Upper lobe of left lung (tissue), 4 donors: ENCODE data around the gene TMX2.

ENCODE experiments used
- CTCF ChIP-seq, 6 experiments: fragments of 450-650 bp in 4 of 6; fragments of 200-600 bp in 2 of 6; sonication (generic) in 2 of 6; IDR thresholded peaks; one replicate each; pipeline ENCODE4 v1.5.1; 2016 to 2019; ENCODE audit warnings: antibody characterized with exemption in 6 of 6
- EP300 ChIP-seq, 4 donors: sonication (generic); formaldehyde crosslinking; IDR thresholded peaks; one replicate each; pipeline ENCODE4 v1.5.1; 2017; ENCODE audit warnings: antibody characterized with exemption in 4 of 4, control low read depth in 2 of 4
- POLR2A ChIP-seq, 4 donors: fragments of 450-650 bp; IDR thresholded peaks; one replicate each; pipeline ENCODE4 v1.5.1; 2016 to 2017; ENCODE audit warnings: antibody characterized with exemption in 4 of 4, mild to moderate bottlenecking in 2 of 4

GRCh38 chr11:57667117-57667735 lies 45.2 kb upstream of the TMX2 start:
- TF ChIP-seq CTCF (IDR thresholded peaks at IDR 0.05) (no peak), POLR2A (IDR thresholded peaks at IDR 0.05) (no peak), EP300 (IDR thresholded peaks at IDR 0.05) (no peak)
